Effector CD8-positive, alpha-beta T cell (primary cell): ENCODE results near the gene DDX5.

Source experiments
- DNase-seq: peaks from one replicate; lab custom pipeline; 2025; lab: John Stamatoyannopoulos, UW
- total RNA-seq, 4 experiments: gene quantifications; one replicate each; lab custom pipeline; 2026; lab: John Stamatoyannopoulos, UW

Gene DDX5
- total RNA-seq, result 2,082 to 2,372 (median 2,212) reads per million in 4 experiments

DNA sequence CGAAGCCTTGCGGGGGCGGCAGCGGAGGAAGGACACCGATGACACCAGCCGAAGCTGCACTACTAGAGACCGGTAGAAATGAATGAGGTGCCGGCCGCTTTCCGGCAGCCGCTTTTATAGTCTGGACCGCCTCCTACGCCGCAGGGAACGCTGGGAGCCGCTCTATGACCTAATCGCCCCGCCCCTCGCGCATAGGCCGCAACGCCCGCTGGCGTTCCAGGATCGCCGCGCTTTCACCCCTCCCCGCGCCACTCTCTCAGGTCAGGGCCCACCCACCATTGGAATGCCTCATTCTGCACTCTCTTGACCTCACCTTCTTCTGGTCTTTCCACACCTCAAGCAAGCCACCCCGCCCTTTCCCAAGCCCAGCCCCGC is at the start of gene DDX5:
TSS of gene DDX5 (minus strand) at position 89 of the 375 bp plus-strand sequence. CDS start 170 bp downstream, outside the sequence.
- peak; percentile 99 for DNase-seq

DNA sequence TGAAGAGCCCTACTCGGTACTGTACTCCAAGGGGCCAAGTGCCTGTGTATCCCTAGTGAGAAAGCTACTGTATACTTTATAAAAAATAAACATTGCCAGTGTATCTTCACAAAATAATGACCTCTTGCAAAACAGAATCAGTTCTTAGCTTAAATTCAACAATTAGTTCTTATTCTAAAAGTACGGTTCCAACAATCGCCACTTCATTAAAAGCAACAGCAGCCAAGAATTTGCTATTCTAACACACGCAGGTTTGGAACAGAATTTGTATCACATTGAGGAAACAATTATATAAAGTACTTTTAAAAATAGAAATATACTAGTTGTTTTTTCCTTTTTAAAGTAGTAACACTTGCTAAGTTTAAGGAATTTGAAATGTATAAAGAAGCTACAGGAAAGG is 49.2 kb upstream of the DDX5 start:
- DNase-seq, result no peak

DNA sequence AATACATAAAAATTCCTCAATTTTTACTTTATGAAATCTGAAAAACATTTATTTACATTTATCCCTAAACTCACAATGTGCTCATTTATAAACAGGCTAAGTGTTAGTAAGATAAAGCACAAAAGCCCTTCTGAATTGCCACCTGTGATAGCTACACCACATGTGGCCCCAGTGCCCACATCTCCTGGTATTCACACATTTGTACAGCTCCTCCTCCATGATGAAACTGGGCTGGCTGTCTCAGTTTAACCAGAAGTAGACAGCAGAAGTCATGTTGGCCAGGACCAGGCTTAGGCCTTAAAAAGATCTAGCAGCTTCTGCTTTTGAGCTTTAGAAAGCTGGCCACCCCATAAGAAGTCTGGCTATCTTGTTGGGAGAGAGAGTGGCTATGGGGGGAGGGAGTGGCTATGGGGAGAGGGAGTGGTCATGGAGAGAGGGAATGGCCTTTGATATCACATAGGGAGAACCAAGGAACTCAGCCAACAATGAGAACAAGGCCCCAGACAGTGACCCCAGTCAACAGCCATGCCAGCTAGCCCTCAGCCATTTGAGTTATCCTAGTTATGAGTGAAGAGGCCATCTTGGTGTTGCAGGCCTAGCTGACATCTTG is 48.0 kb upstream of the DDX5 start:
- DNase-seq, result no peak

DNA sequence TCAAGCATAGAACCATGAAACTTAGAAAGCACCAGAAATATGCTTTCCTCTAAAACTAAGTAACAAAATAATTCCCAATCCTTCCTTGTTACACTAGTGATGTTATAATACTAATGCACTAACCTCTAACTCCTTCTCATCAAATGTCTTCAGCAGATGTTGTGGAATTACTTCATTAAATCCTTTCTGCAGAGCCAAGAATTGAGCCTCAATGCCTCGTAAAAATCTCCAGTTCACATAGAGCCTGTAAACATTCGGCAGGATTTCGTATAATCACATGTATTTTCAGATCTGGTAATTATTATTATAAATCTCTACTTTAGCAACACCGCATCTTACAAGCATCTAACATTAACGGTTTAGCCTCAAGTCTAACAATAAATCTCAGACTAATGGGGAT is 45.4 kb upstream of the DDX5 start:
- no peak for DNase-seq

DNA sequence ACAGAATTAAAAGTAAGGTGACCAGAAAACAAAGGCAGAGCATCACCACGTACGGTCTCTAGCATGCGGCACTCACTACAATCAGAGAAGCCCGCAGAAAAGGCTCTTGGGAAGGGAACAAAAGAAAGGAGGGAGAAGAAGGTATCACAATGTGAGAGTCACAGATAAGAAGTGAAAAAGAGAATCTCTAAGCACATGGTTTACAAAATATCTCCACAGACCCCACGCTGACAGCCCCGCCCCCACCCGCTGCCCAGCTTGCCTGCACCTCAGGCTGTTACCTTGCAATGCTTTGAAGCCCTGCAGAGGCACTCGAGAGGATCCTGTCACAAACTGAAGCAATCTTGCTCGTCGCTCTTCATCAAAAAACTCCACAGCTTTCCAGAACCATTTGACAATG is 41.2 kb upstream of the DDX5 start:
- DNase-seq, result no peak

DNA sequence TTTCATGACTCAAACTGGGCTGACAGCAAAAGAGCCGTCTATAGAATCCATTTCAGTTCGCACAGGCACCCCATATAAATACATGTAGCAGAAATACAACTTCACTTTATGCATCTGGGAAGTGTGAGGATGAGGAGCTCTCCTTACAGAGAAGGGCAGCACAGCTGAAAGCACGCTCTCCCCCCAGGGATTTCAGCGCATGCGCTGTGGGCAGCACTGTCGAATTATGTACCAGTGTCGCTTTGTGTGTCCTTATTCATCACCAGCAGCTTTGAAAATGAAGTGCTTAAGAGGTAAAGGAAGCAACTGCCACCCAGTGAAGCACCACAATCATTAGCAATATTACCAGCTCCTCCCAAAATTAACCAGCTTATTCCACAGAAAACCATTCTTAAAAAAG is 40.6 kb upstream of the DDX5 start:
- DNase-seq, result no peak

DNA sequence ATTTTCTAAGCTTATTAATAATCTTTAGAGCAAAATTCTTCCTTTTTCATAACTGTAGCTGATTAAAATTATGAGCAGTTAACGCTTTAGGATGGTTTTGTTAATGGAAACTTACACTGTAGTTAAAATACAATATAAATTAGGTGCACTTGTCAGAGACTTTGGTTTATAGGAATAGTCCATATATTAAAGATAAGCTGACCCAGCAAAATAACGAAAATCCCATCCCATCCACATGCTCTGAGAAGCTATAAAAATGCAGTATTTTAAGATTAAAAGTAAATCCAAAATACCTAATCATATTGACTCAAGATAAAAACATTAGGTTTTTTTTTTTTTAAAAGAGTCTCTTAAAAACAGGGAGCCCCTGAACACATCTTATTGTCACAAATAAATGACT is 38.7 kb upstream of the DDX5 start:
- no peak for DNase-seq

DNA sequence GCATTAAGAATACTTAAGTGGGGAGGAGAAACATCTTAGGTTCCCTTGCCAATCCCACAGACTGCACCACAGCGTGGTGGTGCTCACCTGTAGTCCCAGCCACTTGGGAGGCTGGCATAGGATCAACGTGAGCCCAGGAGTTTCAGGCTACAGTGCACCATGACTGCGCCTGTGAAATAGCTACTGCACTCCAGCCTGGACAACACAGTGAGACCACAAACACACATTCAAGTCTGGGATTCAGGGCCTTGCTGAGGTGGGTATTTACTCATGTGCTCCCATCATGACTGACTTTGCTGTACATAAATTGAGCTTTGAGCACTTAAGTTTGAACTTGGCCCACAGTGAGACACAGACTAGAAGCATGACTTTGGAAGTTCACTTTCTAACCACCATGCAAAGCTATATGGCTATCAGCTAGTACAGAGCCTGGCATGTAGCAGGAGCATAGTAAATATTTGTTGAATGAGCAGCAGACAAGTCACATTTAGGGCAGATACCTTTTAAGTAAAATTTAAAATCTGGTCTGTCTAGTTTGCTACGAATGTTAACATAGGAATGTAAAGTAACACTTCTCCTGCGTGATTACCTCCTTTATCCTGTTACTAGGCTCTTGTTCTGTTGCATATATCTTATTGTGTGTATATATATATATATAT is 34.2 kb upstream of the DDX5 start:
- DNase-seq, result no peak

DNA sequence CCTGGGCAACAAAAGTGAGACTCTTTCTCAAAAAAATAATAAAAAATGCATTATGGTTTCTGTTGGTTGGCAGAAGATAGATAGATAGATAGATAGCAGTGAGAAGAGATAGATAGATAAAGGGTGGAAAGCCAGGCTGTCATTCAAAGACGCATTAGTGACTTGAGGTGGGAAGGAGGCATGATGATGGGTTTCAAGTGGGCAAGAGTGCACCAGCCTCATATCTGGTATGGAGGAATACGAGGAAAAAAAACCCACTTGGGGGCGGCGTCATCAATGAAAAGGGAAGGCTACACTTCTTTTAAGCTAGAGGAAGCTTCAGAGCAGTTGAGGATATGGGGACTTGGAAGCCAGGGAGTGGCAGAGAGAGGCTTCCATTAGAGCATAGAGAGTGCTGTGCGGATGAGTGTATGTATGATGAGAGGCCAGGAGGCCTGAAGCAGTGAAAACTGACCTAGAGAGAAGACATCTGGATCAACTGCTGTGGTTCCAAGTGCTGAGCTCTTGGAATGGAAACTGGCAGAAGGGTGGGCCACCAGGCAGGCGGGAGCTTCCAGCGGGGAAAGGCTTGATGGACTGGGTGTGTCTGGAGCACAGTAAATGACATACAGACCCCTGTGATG is 32.5 kb upstream of the DDX5 start:
- no peak for DNase-seq

DNA sequence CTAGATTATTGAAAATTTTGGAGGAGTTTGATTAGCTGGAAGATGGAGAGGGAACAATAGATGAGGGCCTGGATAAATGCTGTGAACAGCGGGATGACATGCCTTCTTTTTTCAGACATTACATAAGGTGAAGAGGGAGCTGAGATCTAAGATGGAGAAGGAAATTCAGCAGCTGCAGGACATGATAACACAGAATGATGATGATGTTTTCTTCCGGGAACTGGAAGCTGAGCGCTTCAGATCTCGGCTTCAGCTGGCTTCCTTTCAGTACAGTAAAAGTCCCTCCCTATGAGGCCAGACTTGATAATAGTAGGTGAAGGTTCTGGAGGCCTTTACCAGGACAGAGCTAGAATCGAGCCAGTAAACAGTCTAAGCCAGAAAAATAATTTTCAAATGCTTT is 31.4 kb upstream of the DDX5 start:
- no peak for DNase-seq

DNA sequence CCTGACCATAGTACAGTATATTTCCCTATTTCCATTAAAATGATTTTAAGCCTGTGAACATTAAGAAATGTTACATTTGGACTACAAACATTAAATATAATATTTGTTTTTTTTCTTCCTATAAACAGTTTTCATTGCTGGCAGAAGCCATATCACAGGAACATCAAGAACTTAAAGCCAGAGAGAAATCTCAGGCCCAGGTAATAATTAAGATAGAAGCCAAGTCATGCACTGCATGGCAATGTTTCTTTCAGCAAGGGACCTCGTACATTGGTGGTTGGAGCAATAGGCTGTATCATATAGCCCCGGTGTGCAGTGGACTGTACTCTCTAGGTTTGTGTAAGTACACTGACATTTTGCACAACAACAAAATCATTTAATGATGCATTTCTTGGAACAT is 30.8 kb upstream of the DDX5 start:
- DNase-seq, result no peak

DNA sequence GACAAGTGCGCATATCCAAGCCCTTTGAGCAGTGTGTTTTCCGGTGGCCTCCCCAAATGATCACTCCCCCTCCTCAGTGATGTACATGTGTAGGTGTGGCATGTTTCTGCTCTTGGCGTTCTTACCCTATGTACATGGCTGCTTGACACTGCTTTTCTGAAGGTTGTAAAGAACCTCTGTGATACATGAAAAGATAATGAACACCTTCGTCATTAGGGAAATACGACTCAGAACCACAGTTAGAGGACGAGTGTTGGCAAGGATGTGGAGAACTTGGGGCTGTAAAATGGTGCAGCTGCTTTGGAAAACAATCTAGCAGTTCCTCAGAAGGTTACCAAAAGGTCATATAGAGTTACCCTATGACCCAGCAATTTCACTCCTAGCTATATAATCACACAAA is 29.3 kb upstream of the DDX5 start:
- no peak for DNase-seq

DNA sequence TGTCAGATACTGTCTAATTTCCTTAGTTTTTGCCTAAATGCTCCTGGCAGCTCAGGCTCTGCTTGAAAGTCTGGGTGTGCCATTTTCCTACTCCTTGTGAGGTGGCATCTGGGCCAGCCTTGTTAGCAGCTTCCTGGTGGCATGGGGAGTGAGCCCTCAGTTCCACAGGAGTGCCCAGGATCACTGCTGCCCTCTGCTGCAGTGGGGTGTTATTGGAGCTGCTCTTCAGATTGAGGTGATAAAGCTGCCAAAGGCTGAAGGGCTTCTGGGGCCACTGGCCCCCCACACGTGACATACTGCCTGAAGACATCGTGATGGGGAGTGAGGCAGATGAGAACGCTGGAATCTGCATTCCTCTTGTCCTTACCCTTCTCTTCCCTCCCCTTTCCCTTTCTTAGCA is 28.1 kb upstream of the DDX5 start:
- DNase-seq, result no peak

DNA sequence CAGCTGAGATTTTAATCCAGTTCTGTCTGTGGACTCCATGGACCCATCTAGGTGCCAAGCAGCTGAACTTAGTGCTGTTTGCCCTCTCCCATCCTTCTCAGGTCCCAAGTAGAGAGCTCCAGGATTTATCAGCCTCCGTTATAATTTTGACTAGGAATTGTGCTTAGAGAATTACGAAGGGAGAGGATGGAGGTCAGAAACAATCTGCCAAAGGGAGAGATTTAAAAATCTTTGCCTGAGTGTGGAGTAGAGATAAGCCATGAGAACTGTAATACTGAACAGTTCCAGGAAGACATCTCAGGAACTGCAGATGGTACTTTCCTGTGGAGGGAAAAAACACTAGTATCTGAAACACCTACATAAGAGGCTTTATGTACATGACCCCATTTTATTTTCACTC is 27.7 kb upstream of the DDX5 start:
- no peak for DNase-seq

DNA sequence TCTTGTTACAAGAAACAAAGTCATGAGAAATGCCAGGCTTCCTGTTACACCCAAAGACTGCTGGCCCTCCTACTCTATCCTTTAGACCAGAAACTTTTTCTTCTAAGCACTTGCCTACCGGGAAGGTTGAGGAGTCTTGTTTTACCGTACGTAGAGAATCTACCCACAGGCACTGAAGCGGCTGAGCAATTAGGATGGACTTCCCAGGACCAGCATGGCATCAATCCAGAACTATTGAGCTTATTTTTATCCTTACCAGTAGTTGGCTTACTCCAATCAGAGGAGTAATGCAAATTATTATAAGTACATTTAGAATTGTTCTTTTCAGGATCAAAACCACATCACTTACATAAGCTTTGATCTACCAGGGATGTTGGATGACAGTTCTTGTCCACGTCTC is 26.3 kb upstream of the DDX5 start:
- DNase-seq, result no peak

DNA sequence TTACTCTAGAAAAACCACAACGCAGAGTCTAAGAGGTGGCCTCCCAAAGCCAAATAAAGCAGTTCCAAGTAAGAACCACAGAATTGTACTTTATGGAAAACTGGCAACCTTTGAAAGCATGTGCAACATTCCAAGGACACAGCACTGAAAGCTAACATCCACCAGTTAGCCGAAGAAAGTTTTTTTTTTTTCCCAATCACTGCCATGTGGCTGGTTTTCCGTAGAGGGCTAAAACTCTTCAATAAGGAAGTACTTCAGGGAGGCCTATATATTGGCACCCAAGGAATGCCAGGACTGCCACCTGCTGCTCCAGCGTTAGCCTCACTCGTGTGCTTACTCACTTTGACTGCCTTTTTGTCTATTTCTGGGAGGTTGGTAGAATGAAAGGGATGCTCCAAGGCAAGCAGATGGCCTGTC is 25.9 kb upstream of the DDX5 start:
- no peak for DNase-seq

DNA sequence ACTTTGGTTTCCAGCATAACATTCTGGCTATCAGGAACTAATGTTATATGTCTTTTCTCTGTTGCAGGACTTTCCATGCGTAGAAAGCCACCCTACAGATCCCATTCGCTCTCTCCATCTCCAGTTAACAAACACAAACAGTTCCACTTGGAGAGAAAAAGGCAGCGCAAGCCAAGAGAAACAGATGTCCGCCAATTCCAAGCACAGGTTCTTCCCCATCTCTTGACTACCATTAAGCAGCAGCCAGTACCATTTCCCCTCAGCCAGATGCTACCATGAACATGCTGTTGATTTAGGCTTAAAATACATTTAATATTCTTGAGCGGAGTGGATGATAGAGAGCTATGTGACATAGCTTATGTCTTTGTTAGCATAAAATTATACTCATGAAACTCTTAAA is 23.1 kb upstream of the DDX5 start:
- no peak for DNase-seq

DNA sequence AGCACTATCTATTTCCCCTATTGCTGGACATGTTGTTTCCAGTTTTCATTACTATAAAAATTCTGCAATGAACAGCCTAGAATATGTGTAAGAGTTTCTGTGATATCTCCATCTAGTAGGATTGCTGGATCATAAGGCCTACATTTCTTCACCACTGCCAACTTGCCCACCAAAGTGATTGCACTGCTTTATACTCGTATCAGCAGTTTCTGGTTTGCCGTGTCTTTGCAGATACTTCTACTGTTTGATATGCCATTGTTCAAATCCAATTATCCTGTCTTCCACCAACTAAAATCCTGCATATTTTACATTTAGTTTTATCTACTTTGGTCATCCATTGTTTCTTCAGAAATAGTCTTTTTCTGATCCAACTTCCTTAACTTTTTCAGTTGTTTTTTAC is 21.8 kb upstream of the DDX5 start:
- DNase-seq, result no peak

DNA sequence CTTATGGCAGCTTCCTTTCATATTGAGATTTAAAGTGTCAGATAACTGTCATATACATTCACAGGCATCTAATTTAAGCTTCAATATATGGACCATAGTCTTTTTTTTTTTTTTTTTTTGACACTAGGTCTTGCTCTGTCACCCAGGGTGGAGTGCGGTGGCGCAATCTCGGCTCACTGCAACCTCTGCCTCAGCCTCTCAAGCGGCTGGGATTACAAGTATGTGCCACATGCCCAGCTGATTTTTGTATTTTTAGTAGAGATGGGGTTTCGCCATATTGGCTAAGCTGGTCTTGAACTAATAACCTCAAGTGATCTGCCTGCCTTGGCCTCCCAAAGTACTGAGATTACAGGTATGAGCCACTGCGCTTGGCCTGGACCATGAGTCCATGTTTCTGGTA is 14.3 kb upstream of the DDX5 start:
- DNase-seq, result no peak

DNA sequence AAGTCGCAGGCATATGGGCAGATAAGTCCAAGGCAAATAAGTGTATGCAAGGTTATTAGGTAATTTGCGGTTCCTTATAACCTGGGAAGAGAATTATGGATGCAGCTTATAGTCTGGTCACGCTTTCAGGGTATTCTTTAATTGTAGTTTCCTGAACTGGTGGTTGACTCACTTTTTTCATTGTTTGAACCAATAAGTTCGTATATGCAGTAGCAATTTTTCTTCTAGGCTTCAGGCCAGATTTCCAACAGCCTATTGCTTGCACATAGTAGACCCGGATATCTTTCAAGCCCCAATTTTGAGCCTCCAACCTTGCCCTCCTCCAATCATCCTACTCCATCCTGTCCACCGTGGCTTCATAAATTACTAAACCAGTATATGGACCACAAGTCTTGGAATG is 13.5 kb upstream of the DDX5 start:
- DNase-seq, result no peak

DNA sequence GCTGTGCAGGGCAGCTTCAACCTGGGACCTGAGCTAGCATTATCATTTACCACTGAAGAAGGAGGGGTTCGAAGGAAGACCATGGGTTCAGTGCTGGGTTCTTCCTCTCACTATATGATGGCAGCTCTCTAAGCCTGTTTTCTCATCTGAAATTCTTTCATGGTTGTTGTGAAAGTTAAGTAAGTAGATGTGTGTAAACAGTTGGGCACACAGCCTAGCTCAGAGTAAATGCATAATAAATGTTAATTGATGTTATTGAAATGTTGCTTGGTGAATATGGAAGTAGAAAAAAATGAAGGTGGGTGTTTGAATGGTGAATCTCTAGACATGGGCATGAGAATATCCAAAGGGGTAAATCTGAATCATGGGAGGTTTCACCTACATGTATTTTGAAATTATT is 9.7 kb upstream of the DDX5 start:
- DNase-seq, result no peak

DNA sequence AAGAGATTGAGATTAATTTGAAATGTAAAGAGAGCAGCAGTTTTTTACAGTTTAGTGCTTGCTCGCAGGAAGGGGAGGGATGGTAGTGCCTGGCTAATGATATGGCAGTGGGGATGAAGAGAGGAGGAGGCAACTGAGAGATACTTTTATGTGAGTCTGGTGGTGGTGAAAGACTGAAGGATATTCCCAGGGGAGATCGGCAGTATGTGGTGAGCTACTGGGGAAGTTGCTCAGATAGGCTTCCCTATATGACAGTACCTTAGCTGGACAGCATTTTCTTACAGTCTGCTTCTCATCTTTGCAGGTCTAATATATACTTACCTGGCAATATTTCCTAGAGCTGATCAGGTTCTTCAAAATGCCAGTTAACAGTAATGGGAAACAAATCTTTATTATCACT is 9.3 kb upstream of the DDX5 start:
- no peak for DNase-seq

DNA sequence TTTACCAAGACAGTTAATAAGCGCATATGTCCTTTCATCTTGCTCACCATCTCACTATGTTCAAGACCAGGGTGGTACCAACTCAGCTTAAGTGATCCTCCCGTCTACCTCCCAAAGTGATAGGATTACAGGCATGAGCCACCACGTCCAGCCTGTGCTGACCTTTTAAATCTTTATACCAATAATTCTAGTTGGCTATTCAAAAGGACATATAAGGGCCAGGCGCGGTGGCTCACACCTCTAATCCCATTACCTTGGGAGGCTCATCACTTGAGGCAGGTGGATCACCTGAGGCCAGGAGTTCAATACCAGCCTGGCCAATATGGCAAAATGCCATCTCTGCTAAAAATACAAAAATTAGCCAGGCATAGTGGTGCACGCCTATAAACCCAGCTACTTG is 3.1 kb upstream of the DDX5 start:
- no peak for DNase-seq

DNA sequence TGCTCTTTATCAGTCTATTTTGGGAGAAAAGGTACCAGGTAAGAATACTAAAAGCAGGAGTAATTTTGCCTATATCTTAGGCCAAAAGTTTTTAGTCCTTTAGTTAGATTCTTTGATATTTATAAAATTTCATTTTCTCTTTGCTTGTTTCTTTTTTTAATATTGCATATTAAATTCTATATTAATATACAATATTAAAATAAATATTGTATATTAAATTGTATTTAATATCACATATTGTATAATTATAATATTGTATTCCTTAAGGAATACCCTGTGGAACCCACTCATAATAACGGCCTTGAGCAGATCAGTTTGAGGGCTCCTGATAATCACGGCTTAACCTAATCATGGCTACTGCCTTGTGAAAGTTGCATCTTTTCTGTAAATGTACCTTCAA is 2.6 kb upstream of the DDX5 start:
- no peak for DNase-seq
